Measurements from ENCODE around the gene STAT4. TPM values are rescaled to one million over a fixed set of nuclear protein-coding genes. Genes with fewer than 3 reads are reported as not detected.

Gene STAT4
- total RNA-seq, 1 donor, result 0.54 TPM

- TF ChIP-seq CTCF (IDR thresholded peaks at IDR 0.05; ENCODE audit: insufficient read depth, low read length), result no peak
- DNase-seq (ENCODE audit: low read depth), result no peak
- H3K4me3 ChIP-seq (ENCODE audit: low read depth, low read length), result no peak overlapping the region
Observed at GRCh38 chr2:191149391-191149790, 1.4 kb downstream of the STAT4 start.

GRCh38 chr2:191148791-191149190 lies 2.0 kb downstream of the STAT4 start:
- DNase-seq (ENCODE audit: low read depth), result peak; percentile 4
- H3K4me3 ChIP-seq (ENCODE audit: low read depth, low read length), result no peak overlapping the region
- TF ChIP-seq CTCF (IDR thresholded peaks at IDR 0.05; ENCODE audit: insufficient read depth, low read length), result no peak

GRCh38 chr2:191148281-191148680 lies 2.5 kb downstream of the STAT4 start:
- DNase-seq (ENCODE audit: low read depth), result no peak
- no peak for TF ChIP-seq CTCF (IDR thresholded peaks at IDR 0.05; ENCODE audit: insufficient read depth, low read length)
- H3K4me3 ChIP-seq (ENCODE audit: low read depth, low read length), result no peak overlapping the region

- DNase-seq (ENCODE audit: low read depth), result no peak
- no peak overlapping the region for H3K4me3 ChIP-seq (ENCODE audit: low read depth, low read length)
- TF ChIP-seq CTCF (IDR thresholded peaks at IDR 0.05; ENCODE audit: insufficient read depth, low read length), result no peak
Observed at GRCh38 chr2:191145769-191146471, 4.9 kb downstream of the STAT4 start.

GRCh38 chr2:191144217-191144616 lies 6.6 kb downstream of the STAT4 start:
- DNase-seq (ENCODE audit: low read depth), result no peak
- no peak for TF ChIP-seq CTCF (IDR thresholded peaks at IDR 0.05; ENCODE audit: insufficient read depth, low read length)
- H3K4me3 ChIP-seq (ENCODE audit: low read depth, low read length), result no peak overlapping the region

GRCh38 chr2:191143791-191144190 lies 7.0 kb downstream of the STAT4 start:
- H3K4me3 ChIP-seq (ENCODE audit: low read depth, low read length), result no peak overlapping the region
- DNase-seq (ENCODE audit: low read depth), result no peak
- TF ChIP-seq CTCF (IDR thresholded peaks at IDR 0.05; ENCODE audit: insufficient read depth, low read length), result no peak

- DNase-seq (ENCODE audit: low read depth), result no peak
- TF ChIP-seq CTCF (IDR thresholded peaks at IDR 0.05; ENCODE audit: insufficient read depth, low read length), result no peak
- no peak overlapping the region for H3K4me3 ChIP-seq (ENCODE audit: low read depth, low read length)
Observed at GRCh38 chr2:191128911-191129304, 21.9 kb downstream of the STAT4 start.

All from fibroblast of the aortic adventitia (primary cell).